Fibroblast of skin of right quadriceps (primary cell): ENCODE data around the gene CXXC5.
A peak's percentile ranks its signal among the peaks of the same experiment; 100 is the strongest.
"Not testable (repeated sequence)": the region's sequence is repeated elsewhere in the genome, so short reads cannot be mapped to it uniquely, and the experiment has no call there.

Experiments
- DNase-seq: peaks from one replicate; pipeline ENCODE4 v3.0.0-alpha.2; 2013

Gene CXXC5

GRCh38 chr5:139648205-139649081, at the start of gene CXXC5:
Gene CXXC5, plus strand, starts transcription at chr5:139648349. Its CDS starts 32,175 bp downstream, at chr5:139680524.
- DNase-seq, result peak; percentile 87

DNA sequence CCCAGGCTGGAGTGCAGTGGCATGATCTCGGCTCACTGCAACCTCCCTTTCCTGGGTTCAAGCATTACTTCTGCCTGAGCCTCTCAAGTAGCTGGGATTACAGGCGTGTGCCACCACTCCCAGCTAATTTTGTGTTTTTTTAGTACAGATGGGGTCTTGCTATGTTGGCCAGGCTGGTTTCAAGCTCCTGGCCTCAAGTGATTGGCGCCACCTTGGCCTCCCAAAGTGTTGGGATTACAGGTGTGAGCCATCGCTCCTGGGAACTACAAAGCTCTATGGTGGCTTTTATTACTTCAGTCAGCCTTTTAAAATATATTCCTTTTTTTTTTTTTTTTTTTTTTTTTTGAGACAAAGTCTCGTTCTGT, 49.6 kb upstream of the CXXC5 start:
- not testable (repeated sequence) for DNase-seq

- DNase-seq, result peak; percentile 49
Observed at GRCh38 chr5:139600336-139600949, 47.7 kb upstream of the CXXC5 start.

DNA sequence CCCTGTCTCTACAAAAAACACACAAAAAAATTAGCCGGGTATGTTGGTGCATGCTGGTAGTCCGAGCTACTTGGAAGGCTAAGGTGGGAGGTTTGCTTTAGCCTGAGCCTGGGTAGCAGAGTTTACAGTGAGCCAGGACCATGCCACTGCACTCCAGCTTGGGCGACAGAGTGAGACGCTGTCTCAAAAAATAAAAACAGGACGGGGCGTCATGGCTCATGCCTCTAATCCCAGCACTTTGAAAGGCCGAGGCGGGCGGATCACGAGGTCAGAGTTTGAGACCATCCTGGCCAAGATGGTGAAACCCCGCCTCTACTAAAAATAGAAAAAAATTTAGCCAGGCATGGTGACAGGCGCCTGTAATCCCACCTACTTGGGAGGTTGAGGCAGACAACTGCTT, 46.7 kb upstream of the CXXC5 start:
- DNase-seq, result no peak

DNA sequence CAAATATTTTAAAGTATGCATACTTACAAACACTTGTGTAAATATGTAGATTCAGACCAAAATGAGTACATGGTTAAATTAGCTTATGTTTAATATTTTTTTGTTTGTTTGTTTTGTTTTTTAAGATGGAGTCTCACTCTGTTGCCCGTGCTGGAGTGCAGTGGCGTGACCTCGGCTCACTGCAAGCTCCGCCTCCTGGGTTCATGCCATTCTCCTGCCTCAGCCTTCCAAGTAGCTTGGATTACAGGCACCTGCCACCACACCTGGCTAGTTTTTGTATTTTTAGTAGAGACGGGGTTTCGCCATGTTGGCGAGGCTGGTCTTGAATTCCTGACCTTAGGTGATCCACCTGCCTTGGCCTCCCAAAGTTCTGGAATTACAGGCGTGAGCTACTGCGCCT, 46.2 kb upstream of the CXXC5 start:
- DNase-seq, result not testable (repeated sequence)

GRCh38 chr5:139605887-139606286, 42.3 kb upstream of the CXXC5 start:
- no peak for DNase-seq

- no peak for DNase-seq
Observed at GRCh38 chr5:139611703-139612584, 36.2 kb upstream of the CXXC5 start.

- DNase-seq, result no peak
Observed at GRCh38 chr5:139619861-139620260, 28.3 kb upstream of the CXXC5 start.

- not testable (repeated sequence) for DNase-seq
Observed at GRCh38 chr5:139625398-139625797, 22.8 kb upstream of the CXXC5 start.

DNA sequence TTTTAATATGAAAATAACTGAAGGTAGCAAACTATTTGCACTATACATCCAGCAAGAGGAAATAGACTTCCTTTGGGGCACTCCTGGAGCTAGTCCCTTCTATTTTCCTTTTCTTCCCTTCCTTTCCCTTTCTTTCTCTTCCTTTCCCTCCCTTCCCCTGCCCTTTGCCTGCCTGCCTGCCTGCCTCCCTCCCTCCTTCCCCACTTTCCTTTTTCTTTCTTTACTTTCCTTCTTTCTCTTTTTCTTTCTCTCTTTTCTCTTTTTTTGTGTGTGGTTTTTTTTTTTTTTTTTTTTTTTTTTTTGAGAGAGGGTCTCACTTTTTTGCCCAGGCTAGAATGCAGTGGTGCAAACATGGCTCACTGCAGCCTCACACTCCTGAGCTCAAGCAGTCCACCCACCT, 17.3 kb upstream of the CXXC5 start:
- no peak for DNase-seq

GRCh38 chr5:139631520-139632165, 16.5 kb upstream of the CXXC5 start:
- no peak for DNase-seq

DNA sequence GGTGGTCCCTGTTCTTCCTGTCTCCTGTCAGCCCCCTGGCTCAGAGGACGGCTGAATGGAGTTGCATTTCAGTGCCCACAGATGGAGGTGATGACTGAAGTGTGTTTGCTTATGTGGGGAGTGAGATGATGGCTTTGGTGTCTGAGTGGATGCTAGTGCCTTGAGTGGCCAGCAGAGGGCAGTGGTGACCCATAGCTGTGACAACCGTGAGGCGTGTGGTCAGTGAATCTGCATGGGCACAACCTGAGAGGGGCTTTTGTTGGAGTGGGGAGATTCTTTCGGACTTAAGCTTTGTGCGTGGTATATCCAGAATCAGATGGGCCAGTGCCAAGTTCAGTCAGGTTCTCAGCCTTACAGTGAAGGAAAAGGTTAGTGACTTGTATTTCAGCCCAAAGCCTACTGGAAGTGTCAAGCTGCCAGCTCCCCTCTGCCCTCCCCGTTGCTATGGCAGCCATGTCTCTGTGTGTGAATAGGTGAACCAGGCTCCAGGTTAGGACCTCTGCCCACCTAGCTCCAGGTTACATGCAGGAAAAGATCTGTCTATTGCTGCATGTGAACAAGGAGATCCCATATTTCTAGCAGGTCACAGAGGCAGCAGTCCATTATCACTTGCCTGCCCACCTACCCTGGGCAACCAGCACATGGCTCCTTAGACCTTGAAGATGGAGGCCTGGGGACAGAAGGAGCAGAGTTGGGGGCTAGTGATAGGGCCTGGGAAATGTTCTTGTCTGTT, 14.7 kb upstream of the CXXC5 start:
- peak; percentile 66 for DNase-seq

DNA sequence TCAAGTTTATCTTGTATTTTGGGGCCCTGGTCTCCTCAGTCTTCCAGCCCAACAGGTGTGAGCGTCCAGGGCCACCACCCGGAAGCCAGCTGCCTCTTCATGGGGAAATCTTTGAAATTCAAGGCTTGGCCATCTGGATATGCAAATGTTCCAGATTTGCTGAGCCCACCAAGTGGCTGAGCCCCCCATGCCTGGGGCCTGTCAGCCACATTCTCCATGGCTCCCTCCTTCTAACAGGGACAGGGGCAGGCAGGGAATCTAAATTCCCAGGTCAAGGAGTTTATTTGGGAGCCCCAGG, 14.2 kb upstream of the CXXC5 start:
- DNase-seq, result no peak

GRCh38 chr5:139634541-139634940, 13.6 kb upstream of the CXXC5 start:
- DNase-seq, result no peak

DNA sequence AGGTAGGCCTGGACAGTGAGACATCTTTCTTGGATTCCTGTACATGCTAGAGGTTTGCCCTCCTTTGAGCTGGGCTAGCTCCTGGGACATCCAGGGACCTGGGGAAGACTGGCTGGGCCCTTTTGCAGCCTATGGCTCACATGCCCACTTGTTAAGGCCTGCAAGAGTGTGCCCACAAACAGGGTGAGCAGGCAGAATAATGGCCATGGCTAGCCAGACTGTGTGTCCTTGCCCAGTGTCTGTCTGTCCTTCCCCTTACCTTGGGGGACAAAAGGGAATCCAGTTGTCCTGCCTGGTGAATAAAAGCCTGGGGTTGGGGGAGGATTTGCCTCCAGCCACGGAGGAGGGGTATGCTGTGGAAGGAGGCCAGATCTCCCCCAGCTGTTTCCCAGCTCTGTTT, 13.0 kb upstream of the CXXC5 start:
- no peak for DNase-seq

GRCh38 chr5:139635606-139636206, 12.4 kb upstream of the CXXC5 start:
- DNase-seq, result peak; percentile 91

DNA sequence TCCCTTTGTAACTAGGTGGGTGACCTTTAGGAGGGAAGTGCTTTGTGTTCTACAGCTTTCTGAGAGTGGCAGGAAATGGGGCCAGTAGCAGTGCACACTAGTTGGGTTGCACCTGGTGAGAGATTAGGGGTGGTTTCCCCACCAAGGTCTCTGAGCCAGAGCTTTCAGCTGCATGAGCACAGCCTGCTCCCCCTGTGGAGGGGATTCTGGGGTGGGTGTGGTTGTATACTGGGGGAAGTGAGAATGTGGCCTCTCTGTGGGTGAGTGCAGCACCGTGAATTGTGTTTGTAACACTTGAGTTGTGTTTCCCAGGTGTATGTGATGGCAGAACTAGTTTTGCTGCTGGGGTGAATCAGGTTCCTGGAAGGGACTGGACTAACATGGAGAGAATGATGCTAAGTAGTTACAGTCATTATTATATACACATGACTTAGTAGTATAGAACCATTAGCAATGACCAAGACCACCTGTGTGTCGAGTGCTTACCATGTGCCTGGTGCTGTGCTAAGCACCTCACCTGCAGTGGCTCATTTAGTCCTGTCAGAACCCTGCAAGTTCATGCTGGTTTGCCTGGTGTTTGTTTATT, 11.8 kb upstream of the CXXC5 start:
- no peak for DNase-seq

DNA sequence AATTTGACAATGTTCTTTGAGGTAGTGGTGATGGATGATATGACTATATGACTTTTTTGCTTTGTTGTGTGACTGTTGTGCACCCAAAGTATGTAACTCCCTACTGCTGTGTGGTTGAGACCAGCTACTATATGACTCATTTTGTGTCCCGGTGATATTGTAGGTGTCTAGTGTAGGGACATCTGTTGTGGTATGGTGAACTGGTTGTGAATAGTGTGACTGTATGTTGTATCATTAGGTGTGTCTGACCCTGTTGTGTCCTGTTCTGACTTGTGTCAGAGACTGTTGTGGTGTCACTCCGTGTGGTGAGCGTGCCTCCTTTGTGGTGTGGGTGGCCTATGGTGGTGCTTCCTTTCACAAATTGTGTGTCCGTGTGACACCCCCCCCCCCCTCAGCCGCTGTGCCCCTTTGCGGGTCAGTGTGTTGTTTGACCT, 11.2 kb upstream of the CXXC5 start:
- DNase-seq, result peak; percentile 53

DNA sequence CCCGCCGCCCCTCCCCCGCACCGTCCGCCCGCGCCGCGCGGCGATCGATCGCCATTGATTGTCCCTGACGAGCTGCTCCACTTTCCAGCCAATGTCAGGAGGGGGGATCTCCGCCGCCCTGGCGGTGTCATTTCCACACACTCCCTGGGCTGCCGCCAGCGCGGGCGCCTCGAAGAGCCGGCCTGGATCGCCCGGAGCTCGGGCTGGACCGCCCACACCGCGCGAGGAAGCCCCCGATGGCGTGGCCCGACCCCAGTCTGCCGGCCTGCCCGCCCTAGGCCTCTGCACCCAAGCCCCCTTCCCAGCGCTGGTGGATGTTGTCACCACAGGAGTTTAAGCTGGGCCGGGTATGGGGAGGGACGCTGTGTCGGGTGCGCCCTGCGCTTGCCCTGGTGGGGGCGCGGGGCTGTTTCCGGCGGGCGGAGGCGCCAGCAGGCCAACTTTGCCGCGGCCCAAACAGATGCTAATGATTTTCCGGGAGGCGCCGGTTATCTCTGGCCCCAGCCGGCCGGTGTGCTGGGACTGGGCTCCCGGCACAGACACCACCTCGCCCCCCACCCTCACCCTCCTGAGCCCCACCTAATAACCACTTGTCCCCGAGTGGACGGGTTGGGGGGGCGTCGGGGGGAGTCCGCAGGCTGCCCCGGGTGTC, 10.6 kb upstream of the CXXC5 start:
- peak; percentile 80 for DNase-seq

DNA sequence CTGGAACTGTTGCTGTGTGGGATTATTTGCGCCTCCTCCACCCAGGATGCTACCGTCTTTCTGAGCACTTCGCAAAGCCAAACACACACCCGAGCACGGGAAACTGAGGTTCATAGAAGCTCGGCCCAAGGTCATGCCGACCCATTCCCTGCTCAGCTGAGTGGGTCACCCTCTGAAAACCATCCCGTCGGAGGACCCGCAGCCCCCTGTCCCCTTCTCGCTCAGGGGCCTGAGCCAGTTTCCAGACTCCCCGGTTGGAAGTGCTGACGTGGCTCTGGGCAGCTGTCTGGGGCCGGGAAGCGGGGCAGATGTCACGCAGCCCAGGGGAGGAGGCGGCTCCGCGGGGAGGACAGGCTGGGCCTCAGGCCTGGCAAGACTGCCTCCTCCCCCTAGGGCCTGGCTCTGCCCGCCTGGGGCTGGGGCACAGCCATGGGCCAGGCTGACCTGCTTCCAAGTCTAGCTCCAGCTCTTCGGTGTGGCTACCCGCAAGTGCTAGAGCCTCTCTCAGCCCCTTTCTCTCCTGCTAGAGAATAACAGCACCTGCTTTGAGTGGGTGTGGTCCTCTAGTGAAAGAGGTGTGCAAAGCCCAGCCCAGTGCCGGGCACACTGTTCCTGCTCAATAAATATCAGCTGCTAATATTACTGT, 9.9 kb upstream of the CXXC5 start:
- peak; percentile 37 for DNase-seq
